SH-SY5Y (cell line): ENCODE data around the gene HLA-DPA1.

ENCODE experiments used
- GATA2 ChIP-seq: IDR thresholded peaks from 2 replicates; pipeline ENCODE4 v1.6.1; 2011; ENCODE audit warnings: mild to moderate bottlenecking, low read depth, low read length
- GATA3 ChIP-seq: IDR thresholded peaks from 2 replicates; pipeline ENCODE4 v1.6.1; 2011; ENCODE audit warnings: low read depth, mild to moderate bottlenecking, low read length, moderate library complexity

DNA sequence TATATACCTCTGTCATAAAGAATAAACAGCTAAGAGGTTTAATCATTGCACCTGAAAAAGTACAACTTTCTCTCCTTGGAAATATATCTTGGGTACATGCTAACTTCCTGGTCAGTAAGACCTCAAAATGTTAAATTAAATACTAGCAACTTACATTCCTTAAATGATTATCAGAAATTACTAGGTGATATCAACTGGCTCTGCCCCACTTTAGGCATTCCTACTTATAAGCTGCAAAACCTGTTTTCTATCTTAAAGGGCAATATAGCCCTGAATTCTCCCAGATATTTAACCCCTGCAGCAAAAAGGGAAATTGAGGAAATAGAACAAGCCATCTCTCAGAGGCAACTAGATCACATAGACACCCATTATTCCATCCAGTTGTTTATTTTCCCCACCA, 20.8 kb downstream of the HLA-DPA1 start:
- TF ChIP-seq GATA2 (no peak), GATA3 (no peak)
